ENCODE data around the gene ORAI2. TPM values are rescaled to one million over a fixed set of nuclear protein-coding genes. Genes with fewer than 3 reads are reported as not detected.

Gene ORAI2
- total RNA-seq, 1 donor from 2014 or later: 39.3 TPM

- peaks cover 13% of the 10 kb centered on the region for H3K27me3 Mint-ChIP-seq (ENCODE audit: unreplicated experiment)
- H3K27ac Mint-ChIP-seq (ENCODE audit: unreplicated experiment): no peak overlapping the region
- no peak for DNase-seq (ENCODE audit: low spot score)
- TF ChIP-seq CTCF (IDR thresholded peaks at IDR 0.05; ENCODE audit: unreplicated experiment): no peak
- peaks cover 26% of the 10 kb centered on the region for H3K36me3 Mint-ChIP-seq (ENCODE audit: low read depth, unreplicated experiment)
- H3K4me1 Mint-ChIP-seq (ENCODE audit: unreplicated experiment): peaks cover 7% of the 10 kb centered on the region
- no peaks in the 10 kb centered on the region for H3K9me3 Mint-ChIP-seq (ENCODE audit: unreplicated experiment)
- no peak overlapping the region for H3K4me3 Mint-ChIP-seq (ENCODE audit: unreplicated experiment)
Measured at GRCh38 chr7:102425639-102426267, 7.6 kb upstream of the ORAI2 start.

- Mint-ChIP-seq H3K4me1 (ENCODE audit: unreplicated experiment) (peaks cover 6% of the 10 kb centered on the region), H3K9me3 (ENCODE audit: unreplicated experiment) (no peaks in the 10 kb centered on the region), H3K36me3 (ENCODE audit: low read depth, unreplicated experiment) (peaks cover 23% of the 10 kb centered on the region), H3K27ac (ENCODE audit: unreplicated experiment) (no peak overlapping the region), H3K4me3 (ENCODE audit: unreplicated experiment) (no peak overlapping the region), H3K27me3 (ENCODE audit: unreplicated experiment) (peaks cover 8% of the 10 kb centered on the region)
- no peak for TF ChIP-seq CTCF (IDR thresholded peaks at IDR 0.05; ENCODE audit: unreplicated experiment)
- DNase-seq (ENCODE audit: low spot score): no peak
Measured at GRCh38 chr7:102426268-102427018, 6.9 kb upstream of the ORAI2 start.

GRCh38 chr7:102427019-102427405 lies 6.4 kb upstream of the ORAI2 start:
- no peak for TF ChIP-seq CTCF (IDR thresholded peaks at IDR 0.05; ENCODE audit: unreplicated experiment)
- Mint-ChIP-seq H3K36me3 (ENCODE audit: low read depth, unreplicated experiment) (peaks cover 23% of the 10 kb centered on the region), H3K27me3 (ENCODE audit: unreplicated experiment) (peaks cover 8% of the 10 kb centered on the region), H3K9me3 (ENCODE audit: unreplicated experiment) (no peaks in the 10 kb centered on the region), H3K4me3 (ENCODE audit: unreplicated experiment) (no peak overlapping the region), H3K27ac (ENCODE audit: unreplicated experiment) (no peak overlapping the region), H3K4me1 (ENCODE audit: unreplicated experiment) (peaks cover 6% of the 10 kb centered on the region)
- no peak for DNase-seq (ENCODE audit: low spot score)

- TF ChIP-seq CTCF (IDR thresholded peaks at IDR 0.05; ENCODE audit: unreplicated experiment): no peak
- peaks cover 10% of the 10 kb centered on the region for H3K27me3 Mint-ChIP-seq (ENCODE audit: unreplicated experiment)
- H3K36me3 Mint-ChIP-seq (ENCODE audit: low read depth, unreplicated experiment): peaks cover 22% of the 10 kb centered on the region
- H3K27ac Mint-ChIP-seq (ENCODE audit: unreplicated experiment): peak overlapping the region; percentile 37
- H3K4me1 Mint-ChIP-seq (ENCODE audit: unreplicated experiment): peaks cover 9% of the 10 kb centered on the region
- H3K4me3 Mint-ChIP-seq (ENCODE audit: unreplicated experiment): peak overlapping the region; percentile 7
- no peak for DNase-seq (ENCODE audit: low spot score)
- H3K9me3 Mint-ChIP-seq (ENCODE audit: unreplicated experiment): no peaks in the 10 kb centered on the region
Measured at GRCh38 chr7:102429141-102429899, 4.1 kb upstream of the ORAI2 start.

Data from endothelial cell (in vitro differentiated cells).